ENCODE data around the gene CERS4. TPM values are rescaled to one million over a fixed set of nuclear protein-coding genes. Genes with fewer than 3 reads are reported as not detected.

Gene CERS4, protein sequence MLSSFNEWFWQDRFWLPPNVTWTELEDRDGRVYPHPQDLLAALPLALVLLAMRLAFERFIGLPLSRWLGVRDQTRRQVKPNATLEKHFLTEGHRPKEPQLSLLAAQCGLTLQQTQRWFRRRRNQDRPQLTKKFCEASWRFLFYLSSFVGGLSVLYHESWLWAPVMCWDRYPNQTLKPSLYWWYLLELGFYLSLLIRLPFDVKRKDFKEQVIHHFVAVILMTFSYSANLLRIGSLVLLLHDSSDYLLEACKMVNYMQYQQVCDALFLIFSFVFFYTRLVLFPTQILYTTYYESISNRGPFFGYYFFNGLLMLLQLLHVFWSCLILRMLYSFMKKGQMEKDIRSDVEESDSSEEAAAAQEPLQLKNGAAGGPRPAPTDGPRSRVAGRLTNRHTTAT
- polyA plus RNA-seq (2013, experiment 1 of 2) = 11.7 TPM
- polyA plus RNA-seq (2013, experiment 2 of 2) = 12.0 TPM

DNA sequence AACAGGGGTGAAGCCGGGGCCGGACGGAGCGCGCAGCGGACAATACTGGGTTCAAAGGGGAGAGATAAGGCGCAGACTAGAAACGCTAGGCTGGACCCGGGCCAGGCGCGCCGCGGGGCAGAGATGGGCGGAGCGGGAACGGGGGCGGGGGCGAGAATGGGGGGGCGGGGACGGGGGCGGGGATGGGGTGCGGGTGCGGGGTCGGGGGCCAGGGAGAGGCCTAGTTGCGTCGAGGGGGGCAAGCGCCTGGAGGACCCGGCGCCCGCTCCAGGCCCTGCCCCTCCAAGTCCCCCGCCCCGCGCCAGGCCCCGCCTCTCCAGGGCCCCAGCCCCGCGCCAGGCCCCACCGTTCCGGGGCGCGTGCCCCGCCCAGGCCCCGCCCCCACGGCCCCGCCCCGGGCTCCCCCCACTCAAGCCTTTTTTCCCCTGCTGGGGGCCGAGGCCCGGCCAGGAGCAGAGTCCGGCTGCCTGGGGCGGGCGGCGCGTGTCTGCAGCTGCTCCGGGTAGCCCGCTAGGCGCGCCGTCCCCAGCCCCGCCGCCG, at the start of gene CERS4:
Gene CERS4, plus strand, starts transcription at position 449 of the 540 bp plus-strand sequence. CDS start 41,707 bp downstream, outside the sequence.
- Histone ChIP-seq H2AK5ac (ENCODE audit: low read length, severe bottlenecking) (no peak within 1 kb of the TSS), H3K4me3 (ENCODE audit: insufficient read depth in 1 of 2, low read depth in 1 of 2, low read length in 2 of 2) (peak within 1 kb of the TSS; percentile 69 to 91), H3K9me3 (ENCODE audit: control insufficient read depth, low read length) (no peaks in the 10 kb centered on the region), H3K9ac (ENCODE audit: low read length) (peak within 1 kb of the TSS; percentile 88), H2BK12ac (ENCODE audit: low read length in 2 of 2) (peak within 1 kb of the TSS in 1 of 2 experiments; percentile 31), H3K14ac (ENCODE audit: low read length in 2 of 2) (no peak within 1 kb of the TSS), H4K8ac (ENCODE audit: low read length) (peak within 1 kb of the TSS; percentile 92), H2BK15ac (ENCODE audit: low read depth, poor library complexity, severe bottlenecking) (peak within 1 kb of the TSS; percentile 78), H3K27me3 (ENCODE audit: control insufficient read depth in 1 of 2, insufficient read depth in 1 of 2, low read length in 2 of 2) (peaks cover 7 to 11% of the 10 kb centered on the region in 2 experiments), H4K91ac (ENCODE audit: low read length) (peak within 1 kb of the TSS; percentile 71), H2BK5ac (ENCODE audit: low read depth, low read length, poor library complexity, severe bottlenecking) (no peak within 1 kb of the TSS), H3K27ac (ENCODE audit: low read length, poor library complexity, severe bottlenecking) (no peak within 1 kb of the TSS), H3K4me1 (ENCODE audit: control insufficient read depth, insufficient read depth, low read depth, low read length) (peaks cover 18% of the 10 kb centered on the region), H3K18ac (ENCODE audit: low read depth in 1 of 2, low read length in 2 of 2) (peak within 1 kb of the TSS; percentile 52 to 58), H3K4me2 (ENCODE audit: low read length, poor library complexity, severe bottlenecking) (peak within 1 kb of the TSS; percentile 66), H3K4ac (ENCODE audit: low read depth in 1 of 2, low read length in 2 of 2) (peak within 1 kb of the TSS; percentile 27 to 85), H3K79me1 (replicated peaks; ENCODE audit: low read length, poor library complexity, severe bottlenecking) (peaks cover 6% of the 10 kb centered on the region), H3K36me3 (ENCODE audit: control insufficient read depth in 1 of 2, insufficient read depth in 2 of 2, low read depth in 1 of 2, low read length in 2 of 2) (no peaks in the 10 kb centered on the region), H2BK120ac (ENCODE audit: low read depth, low read length) (peak within 1 kb of the TSS; percentile 67), H3K23ac (ENCODE audit: low read length in 2 of 2) (peak within 1 kb of the TSS in 1 of 2 experiments; percentile 75), H2AFZ (ENCODE audit: low read depth, low read length) (peak within 1 kb of the TSS; percentile 30)
- 1% methylated on average over 15 of the region's 60 CpGs for WGBS
- DNase-seq = peak; percentile 49

GRCh38 chr19:8161135-8161646, 48.0 kb upstream of the CERS4 start:
- H3K27ac ChIP-seq (ENCODE audit: low read length, poor library complexity, severe bottlenecking) = no peak overlapping the region
- no peak overlapping the region for H2AK5ac ChIP-seq (ENCODE audit: low read length, severe bottlenecking)
- H3K18ac ChIP-seq (ENCODE audit: low read depth in 1 of 2, low read length in 2 of 2) = no peak overlapping the region
- no peak overlapping the region for H4K8ac ChIP-seq (ENCODE audit: low read length)
- no peak overlapping the region for H2BK5ac ChIP-seq (ENCODE audit: low read depth, low read length, poor library complexity, severe bottlenecking)
- no peak overlapping the region for H2BK120ac ChIP-seq (ENCODE audit: low read depth, low read length)
- H3K36me3 ChIP-seq (ENCODE audit: control insufficient read depth in 1 of 2, insufficient read depth in 2 of 2, low read depth in 1 of 2, low read length in 2 of 2) = no peaks in the 10 kb centered on the region
- no peak overlapping the region for H3K23ac ChIP-seq (ENCODE audit: low read length in 2 of 2)
- no peak overlapping the region for H2BK15ac ChIP-seq (ENCODE audit: low read depth, poor library complexity, severe bottlenecking)
- no peak overlapping the region for H3K4me3 ChIP-seq (ENCODE audit: insufficient read depth in 1 of 2, low read depth in 1 of 2, low read length in 2 of 2)
- no peak overlapping the region for H2AFZ ChIP-seq (ENCODE audit: low read depth, low read length)
- H2BK12ac ChIP-seq (ENCODE audit: low read length in 2 of 2) = no peak overlapping the region
- no peaks in the 10 kb centered on the region for H3K79me1 ChIP-seq (replicated peaks; ENCODE audit: low read length, poor library complexity, severe bottlenecking)
- H3K9ac ChIP-seq (ENCODE audit: low read length) = no peak overlapping the region
- WGBS = 72% methylated on average over 12 of the region's 12 CpGs
- H3K4ac ChIP-seq (ENCODE audit: low read depth in 1 of 2, low read length in 2 of 2) = no peak overlapping the region
- peaks cover 0 to 9% of the 10 kb centered on the region in 2 experiments for H3K27me3 ChIP-seq (ENCODE audit: control insufficient read depth in 1 of 2, insufficient read depth in 1 of 2, low read length in 2 of 2)
- DNase-seq = no peak
- no peaks in the 10 kb centered on the region for H3K9me3 ChIP-seq (ENCODE audit: control insufficient read depth, low read length)
- H3K4me2 ChIP-seq (ENCODE audit: low read length, poor library complexity, severe bottlenecking) = no peak overlapping the region
- no peak overlapping the region for H3K14ac ChIP-seq (ENCODE audit: low read length in 2 of 2)
- H3K4me1 ChIP-seq (ENCODE audit: control insufficient read depth, insufficient read depth, low read depth, low read length) = no peaks in the 10 kb centered on the region
- H4K91ac ChIP-seq (ENCODE audit: low read length) = no peak overlapping the region

GRCh38 chr19:8163759-8164158, 45.4 kb upstream of the CERS4 start:
- Histone ChIP-seq H3K27me3 (ENCODE audit: control insufficient read depth in 1 of 2, insufficient read depth in 1 of 2, low read length in 2 of 2) (no peaks in the 10 kb centered on the region), H4K8ac (ENCODE audit: low read length) (no peak overlapping the region), H2BK5ac (ENCODE audit: low read depth, low read length, poor library complexity, severe bottlenecking) (no peak overlapping the region), H3K4me1 (ENCODE audit: control insufficient read depth, insufficient read depth, low read depth, low read length) (no peaks in the 10 kb centered on the region), H3K36me3 (ENCODE audit: control insufficient read depth in 1 of 2, insufficient read depth in 2 of 2, low read depth in 1 of 2, low read length in 2 of 2) (no peaks in the 10 kb centered on the region), H3K27ac (ENCODE audit: low read length, poor library complexity, severe bottlenecking) (no peak overlapping the region), H4K91ac (ENCODE audit: low read length) (no peak overlapping the region), H2BK12ac (ENCODE audit: low read length in 2 of 2) (no peak overlapping the region), H2BK15ac (ENCODE audit: low read depth, poor library complexity, severe bottlenecking) (no peak overlapping the region), H2AK5ac (ENCODE audit: low read length, severe bottlenecking) (no peak overlapping the region), H2AFZ (ENCODE audit: low read depth, low read length) (no peak overlapping the region), H3K23ac (ENCODE audit: low read length in 2 of 2) (no peak overlapping the region), H3K79me1 (replicated peaks; ENCODE audit: low read length, poor library complexity, severe bottlenecking) (no peaks in the 10 kb centered on the region), H2BK120ac (ENCODE audit: low read depth, low read length) (no peak overlapping the region), H3K4ac (ENCODE audit: low read depth in 1 of 2, low read length in 2 of 2) (no peak overlapping the region), H3K14ac (ENCODE audit: low read length in 2 of 2) (no peak overlapping the region), H3K4me3 (ENCODE audit: insufficient read depth in 1 of 2, low read depth in 1 of 2, low read length in 2 of 2) (no peak overlapping the region), H3K9me3 (ENCODE audit: control insufficient read depth, low read length) (no peaks in the 10 kb centered on the region), H3K9ac (ENCODE audit: low read length) (no peak overlapping the region), H3K4me2 (ENCODE audit: low read length, poor library complexity, severe bottlenecking) (no peak overlapping the region), H3K18ac (ENCODE audit: low read depth in 1 of 2, low read length in 2 of 2) (no peak overlapping the region)
- WGBS = 48% methylated on average over 7 of the region's 7 CpGs
- DNase-seq = peak; percentile 32

DNA sequence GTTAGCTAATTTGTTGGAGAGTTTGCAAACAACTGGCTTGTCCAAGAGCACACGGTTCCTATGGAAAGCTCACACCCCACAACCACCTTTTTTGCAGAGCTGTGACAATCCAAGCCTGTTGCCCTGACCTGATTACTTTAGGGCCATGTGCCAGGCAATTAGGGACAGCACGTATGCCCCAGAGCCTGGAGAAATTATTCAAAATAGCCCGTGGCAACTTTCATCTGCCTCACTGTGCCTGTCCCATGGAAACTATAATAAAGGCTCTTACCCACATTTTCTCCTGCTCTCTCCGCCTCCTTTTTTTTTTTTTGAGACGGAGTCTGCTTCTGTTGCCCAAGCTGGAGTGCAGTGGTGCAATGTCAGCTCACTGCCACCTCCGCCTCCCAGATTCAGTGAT, 41.2 kb upstream of the CERS4 start:
- Histone ChIP-seq H2BK120ac (ENCODE audit: low read depth, low read length) (no peak overlapping the region), H2BK5ac (ENCODE audit: low read depth, low read length, poor library complexity, severe bottlenecking) (no peak overlapping the region), H2BK12ac (ENCODE audit: low read length in 2 of 2) (no peak overlapping the region), H2AK5ac (ENCODE audit: low read length, severe bottlenecking) (no peak overlapping the region), H3K4me2 (ENCODE audit: low read length, poor library complexity, severe bottlenecking) (no peak overlapping the region), H3K27ac (ENCODE audit: low read length, poor library complexity, severe bottlenecking) (no peak overlapping the region), H4K8ac (ENCODE audit: low read length) (no peak overlapping the region), H2AFZ (ENCODE audit: low read depth, low read length) (no peak overlapping the region), H3K4me3 (ENCODE audit: insufficient read depth in 1 of 2, low read depth in 1 of 2, low read length in 2 of 2) (no peak overlapping the region), H3K9me3 (ENCODE audit: control insufficient read depth, low read length) (no peaks in the 10 kb centered on the region), H3K4ac (ENCODE audit: low read depth in 1 of 2, low read length in 2 of 2) (no peak overlapping the region), H3K23ac (ENCODE audit: low read length in 2 of 2) (no peak overlapping the region), H3K9ac (ENCODE audit: low read length) (no peak overlapping the region), H2BK15ac (ENCODE audit: low read depth, poor library complexity, severe bottlenecking) (no peak overlapping the region), H4K91ac (ENCODE audit: low read length) (no peak overlapping the region), H3K14ac (ENCODE audit: low read length in 2 of 2) (no peak overlapping the region), H3K36me3 (ENCODE audit: control insufficient read depth in 1 of 2, insufficient read depth in 2 of 2, low read depth in 1 of 2, low read length in 2 of 2) (no peaks in the 10 kb centered on the region), H3K4me1 (ENCODE audit: control insufficient read depth, insufficient read depth, low read depth, low read length) (no peaks in the 10 kb centered on the region), H3K18ac (ENCODE audit: low read depth in 1 of 2, low read length in 2 of 2) (no peak overlapping the region), H3K27me3 (ENCODE audit: control insufficient read depth in 1 of 2, insufficient read depth in 1 of 2, low read length in 2 of 2) (peaks cover 4 to 8% of the 10 kb centered on the region in 2 experiments), H3K79me1 (replicated peaks; ENCODE audit: low read length, poor library complexity, severe bottlenecking) (no peaks in the 10 kb centered on the region)
- 87% methylated on average over 5 of the region's 6 CpGs for WGBS
- DNase-seq = no peak
